ENCODE measurements around the gene NMT1.
A peak's percentile ranks its signal among the peaks of the same experiment; 100 is the strongest.

Gene NMT1

GRCh38 chr17:45132572-45133463 lies 71.7 kb downstream of the NMT1 start (continued):
- TF ChIP-seq PBX3 (CRISPR knock-in tag; IDR thresholded peaks at IDR 0.05) (peak; percentile 24; the same call in 1 of the 2 replicates), SALL2 (tag by site-specific recombination; IDR thresholded peaks at IDR 0.05; ENCODE audit: borderline replicate concordance) (no peak), ZNF292 (tag by site-specific recombination; IDR thresholded peaks at IDR 0.05; ENCODE audit: borderline replicate concordance, low read depth) (no peak), ZBTB20 (tag by site-specific recombination; IDR thresholded peaks at IDR 0.05) (peak; percentile 92), KLF8 (tag by site-specific recombination; IDR thresholded peaks at IDR 0.05) (peak; percentile 86), ZNF266 (tag by site-specific recombination; IDR thresholded peaks at IDR 0.05; ENCODE audit: low read depth) (no peak), ZBTB48 (tag by site-specific recombination; IDR thresholded peaks at IDR 0.05) (peak; percentile 85), ZBTB21 (tag by site-specific recombination; IDR thresholded peaks at IDR 0.05) (peak; percentile 96), ZNF26 (tag by site-specific recombination; IDR thresholded peaks at IDR 0.05) (no peak), KLF7 (tag by site-specific recombination; IDR thresholded peaks at IDR 0.05; ENCODE audit: borderline replicate concordance) (peak; percentile 51; the same call in 1 of the 2 replicates), ZNF132 (tag by site-specific recombination; IDR thresholded peaks at IDR 0.05; ENCODE audit: borderline replicate concordance) (no peak), TSHZ1 (tag by site-specific recombination; IDR thresholded peaks at IDR 0.05; ENCODE audit: borderline replicate concordance) (no peak), ZNF561 (tag by site-specific recombination; IDR thresholded peaks at IDR 0.05; ENCODE audit: borderline replicate concordance) (no peak; the same call in 1 of the 2 replicates), WT1 (tag by site-specific recombination; IDR thresholded peaks at IDR 0.05) (peak; percentile 41), ZBTB6 (tag by site-specific recombination; IDR thresholded peaks at IDR 0.05) (peak; percentile 69), ZNF624 (tag by site-specific recombination; IDR thresholded peaks at IDR 0.05) (no peak), ZBTB10 (tag by site-specific recombination; IDR thresholded peaks at IDR 0.05) (peak; percentile 99), ZXDB (tag by site-specific recombination; IDR thresholded peaks at IDR 0.05) (peak; percentile 99), ZNF521 (tag by site-specific recombination; IDR thresholded peaks at IDR 0.05) (no peak), GLIS1 (tag by site-specific recombination; IDR thresholded peaks at IDR 0.05) (peak; percentile 91), ZNF777 (tag by site-specific recombination; IDR thresholded peaks at IDR 0.05; ENCODE audit: borderline replicate concordance) (peak; percentile 74; the same call in 1 of the 2 replicates), KLF16 (tag by site-specific recombination; IDR thresholded peaks at IDR 0.05) (peak; percentile 82; the same call in 1 of the 2 replicates), ZNF555 (tag by site-specific recombination; conservative IDR thresholded peaks at IDR 0.05) (no peak), ZNF837 (tag by site-specific recombination; IDR thresholded peaks at IDR 0.05) (no peak), ZNF621 (tag by site-specific recombination; IDR thresholded peaks at IDR 0.05) (no peak), ZNF558 (tag by site-specific recombination; IDR thresholded peaks at IDR 0.05) (no peak), ZNF707 (tag by site-specific recombination; IDR thresholded peaks at IDR 0.05) (no peak), ZFP3 (tag by site-specific recombination; IDR thresholded peaks at IDR 0.05; ENCODE audit: low read depth) (no peak), ZNF335 (tag by site-specific recombination; conservative IDR thresholded peaks at IDR 0.05) (peak; percentile 93)

Data from HEK293 (cell line).